Kidney epithelial cell (primary cell): ENCODE data around the gene RAG1. TPM values are rescaled to one million over a fixed set of nuclear protein-coding genes. Genes with fewer than 3 reads are reported as not detected.

ENCODE experiments used
- DNase-seq: peaks from one replicate; pipeline ENCODE4 v3.0.0-alpha.2; 2010; ENCODE audit warnings: low read depth
- H3K27me3 ChIP-seq: 2 replicates; pipeline ENCODE4 v1.6.0; 2011; ENCODE audit warnings: low read length; ENCODE audit not compliant: control insufficient read depth, insufficient read depth
- H3K36me3 ChIP-seq: 2 replicates; pipeline ENCODE4 v1.5.1; 2011; ENCODE audit warnings: low read length; ENCODE audit not compliant: control insufficient read depth, insufficient read depth
- H3K4me3 ChIP-seq: 2 replicates; pipeline ENCODE4 v1.5.1; 2011; ENCODE audit warnings: low read depth, mild to moderate bottlenecking, control low read depth, low read length
- total RNA-seq: library from RNA; depleted of rRNA; stranded (reverse); fragments of >200 nt; gene quantifications from 2 replicates; pipeline ENCODE4 v1.2.3, GENCODE V29; 2015
- TF ChIP-seq, protein P1 (sequence below): IDR thresholded peaks from 2 replicates; pipeline ENCODE4 v1.5.1; 2011; ENCODE audit warnings: mild to moderate bottlenecking, moderate library complexity, low read length, control low read depth, inconsistent platforms; ENCODE audit not compliant: insufficient read depth, poor library complexity, severe bottlenecking

Gene RAG1
- total RNA-seq, result 2.4 and 2.5 TPM in 2 replicates

GRCh38 chr11:36567694-36568093 lies at the start of gene RAG1:
RAG1 (plus strand) TSS chr11:36568007; CDS start chr11:36573305, 5,298 bp downstream.
- TF ChIP-seq, protein P1, sequence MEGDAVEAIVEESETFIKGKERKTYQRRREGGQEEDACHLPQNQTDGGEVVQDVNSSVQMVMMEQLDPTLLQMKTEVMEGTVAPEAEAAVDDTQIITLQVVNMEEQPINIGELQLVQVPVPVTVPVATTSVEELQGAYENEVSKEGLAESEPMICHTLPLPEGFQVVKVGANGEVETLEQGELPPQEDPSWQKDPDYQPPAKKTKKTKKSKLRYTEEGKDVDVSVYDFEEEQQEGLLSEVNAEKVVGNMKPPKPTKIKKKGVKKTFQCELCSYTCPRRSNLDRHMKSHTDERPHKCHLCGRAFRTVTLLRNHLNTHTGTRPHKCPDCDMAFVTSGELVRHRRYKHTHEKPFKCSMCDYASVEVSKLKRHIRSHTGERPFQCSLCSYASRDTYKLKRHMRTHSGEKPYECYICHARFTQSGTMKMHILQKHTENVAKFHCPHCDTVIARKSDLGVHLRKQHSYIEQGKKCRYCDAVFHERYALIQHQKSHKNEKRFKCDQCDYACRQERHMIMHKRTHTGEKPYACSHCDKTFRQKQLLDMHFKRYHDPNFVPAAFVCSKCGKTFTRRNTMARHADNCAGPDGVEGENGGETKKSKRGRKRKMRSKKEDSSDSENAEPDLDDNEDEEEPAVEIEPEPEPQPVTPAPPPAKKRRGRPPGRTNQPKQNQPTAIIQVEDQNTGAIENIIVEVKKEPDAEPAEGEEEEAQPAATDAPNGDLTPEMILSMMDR, result no peak
- Histone ChIP-seq H3K27me3 (peaks cover 5% of the 10 kb centered on the region), H3K36me3 (no peaks in the 10 kb centered on the region), H3K4me3 (no peak within 1 kb of the TSS)
- DNase-seq, result no peak

GRCh38 chr11:36530840-36531239 lies 37.0 kb upstream of the RAG1 start:
- Histone ChIP-seq H3K4me3 (no peak overlapping the region), H3K36me3 (no peaks in the 10 kb centered on the region)

DNA sequence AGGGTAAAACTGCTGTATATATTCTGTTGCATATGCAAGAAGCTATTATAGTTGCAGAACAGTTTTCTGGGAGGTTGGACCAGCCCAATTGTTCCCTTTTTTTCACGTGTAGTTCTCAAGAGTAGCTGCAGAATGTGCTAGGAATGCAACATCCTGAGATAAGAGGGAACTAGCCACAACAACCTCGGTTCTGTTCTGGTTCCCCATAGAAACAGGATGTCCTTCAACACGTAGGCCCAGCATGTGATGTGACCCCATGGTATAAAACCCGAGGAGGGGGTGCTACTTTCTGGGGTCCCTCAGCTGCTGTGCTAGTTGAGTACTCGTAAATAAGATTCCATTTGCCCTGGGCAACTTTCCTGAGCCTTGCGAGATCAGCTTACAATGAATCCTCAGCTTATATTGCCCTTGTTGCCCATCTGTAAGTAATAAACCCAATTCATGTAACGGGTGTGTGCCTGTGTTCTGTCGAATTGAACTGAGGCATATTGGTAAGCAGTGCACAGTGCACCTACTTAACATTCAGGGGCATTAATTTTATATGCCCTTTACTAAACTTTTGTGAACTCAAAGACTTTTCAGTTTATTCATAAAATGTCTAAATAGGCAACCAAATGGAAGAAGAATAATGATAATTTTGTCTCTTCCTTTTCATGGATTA lies 34.7 kb upstream of the RAG1 start:
- Histone ChIP-seq H3K36me3 (no peaks in the 10 kb centered on the region), H3K27me3 (no peaks in the 10 kb centered on the region), H3K4me3 (no peak overlapping the region)
- TF ChIP-seq, protein P1, result no peak
- DNase-seq, result no peak

More at GRCh38 chr11:36530840-36531239, 37.0 kb upstream of the RAG1 start:
- no peak for DNase-seq
- TF ChIP-seq, protein P1, result no peak
- H3K27me3 ChIP-seq, result no peaks in the 10 kb centered on the region

- TF ChIP-seq, protein P1, result no peak
- no peak overlapping the region for H3K4me3 ChIP-seq
- DNase-seq, result no peak
Measured at GRCh38 chr11:36534276-36534840, 33.4 kb upstream of the RAG1 start.

DNA sequence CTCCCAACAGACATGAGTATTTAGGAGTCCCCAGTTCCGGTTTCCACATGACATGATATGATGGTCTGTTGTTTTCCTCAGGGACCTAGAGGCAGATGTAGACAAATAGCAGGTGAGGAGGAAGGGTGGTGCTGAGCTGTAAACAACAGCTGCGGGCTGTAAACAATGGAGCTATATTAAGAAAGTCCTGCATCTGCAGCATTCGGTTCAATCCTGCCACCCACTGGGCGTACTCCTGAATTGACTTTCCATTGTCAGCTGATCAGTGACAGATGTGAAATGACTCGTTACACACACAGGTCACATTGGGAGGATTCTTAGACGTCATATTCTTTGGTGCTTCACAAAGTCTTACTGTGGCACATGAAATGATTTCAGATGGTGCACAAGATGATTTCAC lies 26.8 kb upstream of the RAG1 start:
- TF ChIP-seq, protein P1, result peak; percentile 30
- Histone ChIP-seq H3K36me3 (no peaks in the 10 kb centered on the region), H3K4me3 (no peak overlapping the region), H3K27me3 (no peaks in the 10 kb centered on the region)
- DNase-seq, result no peak

More at GRCh38 chr11:36534276-36534840, 33.4 kb upstream of the RAG1 start:
- Histone ChIP-seq H3K27me3 (no peaks in the 10 kb centered on the region), H3K36me3 (no peaks in the 10 kb centered on the region)
